K562 (cell line): ENCODE data around the gene MYO16. TPM values are rescaled to one million over a fixed set of nuclear protein-coding genes. Genes with fewer than 3 reads are reported as not detected.

Experiments used
- BMI1 ChIP-seq: fragments of 150-350 bp; IDR thresholded peaks from 2 replicates; pipeline ENCODE4 v1.6.1; 2014; ENCODE audit warnings: low read length
- CEBPZ ChIP-seq: fragments of 150-350 bp; IDR thresholded peaks from 2 replicates; pipeline ENCODE4 v1.6.1; 2014; ENCODE audit warnings: low read depth, mild to moderate bottlenecking, low read length, borderline replicate concordance
- HCFC1 ChIP-seq: IDR thresholded peaks from 2 replicates; pipeline ENCODE4 v1.6.1; 2012; ENCODE audit warnings: low read depth, low read length, improper control_type of control experiment
- HDAC6 ChIP-seq: IDR thresholded peaks from 2 replicates; pipeline ENCODE4 v1.6.1; 2012; ENCODE audit warnings: low read depth, mild to moderate bottlenecking, control low read depth, inconsistent platforms, low read length, moderate library complexity
- HMG20A ChIP-seq: fragments of 450-650 bp; formaldehyde crosslinking; conservative IDR thresholded peaks from 2 replicates; pipeline ENCODE4 v1.4.0; 2020; ENCODE audit warnings: mild to moderate bottlenecking, mixed read lengths
- ILK ChIP-seq: fragments of 450-650 bp; IDR thresholded peaks from 2 replicates; pipeline ENCODE4 v1.6.1; 2016; ENCODE audit warnings: missing genetic modification characterization, low read depth, mild to moderate bottlenecking, missing compliant biosample characterization, moderate library complexity, borderline replicate concordance
- MEF2D ChIP-seq: conservative IDR thresholded peaks from 2 replicates; pipeline ENCODE4 v1.6.1; 2016; ENCODE audit warnings: low read depth, missing genetic modification characterization, missing compliant biosample characterization
- MLLT1 ChIP-seq, 2 experiments: fragments of 450-650 bp; IDR thresholded peaks; 2 replicates each; pipeline ENCODE4 v1.6.1; 2016
- NR2F6 ChIP-seq: fragments of 450-650 bp; formaldehyde crosslinking; IDR thresholded peaks from 2 replicates; pipeline ENCODE4 v1.4.0; 2020; ENCODE audit warnings: mild to moderate bottlenecking
- POLR2AphosphoS5 ChIP-seq: IDR thresholded peaks from 2 replicates; pipeline ENCODE4 v1.6.1; 2011; ENCODE audit warnings: mild to moderate bottlenecking, low read depth, low read length, moderate library complexity; ENCODE audit not compliant: control insufficient read depth, insufficient read depth
- POLR3A ChIP-seq: IDR thresholded peaks from 2 replicates; pipeline ENCODE4 v1.6.1; 2011; ENCODE audit warnings: borderline replicate concordance, mild to moderate bottlenecking, moderate library complexity; ENCODE audit not compliant: insufficient read length, insufficient read depth; ENCODE audit errors: extremely low read depth
- RAD21 ChIP-seq, 2 experiments: fragments of 250-450 bp in 1 of 2; fragments of 450-650 bp in 1 of 2; sonication (Bioruptor Pico) in 1 of 2; formaldehyde crosslinking in 1 of 2; IDR thresholded peaks in 1 of 2; conservative IDR thresholded peaks in 1 of 2; 2 replicates each; pipeline versions ENCODE4 v1.4.0 to v1.8.0; 2020 to 2022; ENCODE audit warnings: mild to moderate bottlenecking in 2 of 2, moderate library complexity in 1 of 2
- RBM34 ChIP-seq: fragments of 200-400 bp; formaldehyde crosslinking; IDR thresholded peaks from 2 replicates; pipeline ENCODE4 v1.6.1; 2018; ENCODE audit warnings: low read length, borderline replicate concordance; ENCODE audit not compliant: insufficient read depth
- SMARCE1 ChIP-seq: fragments of 450-650 bp; IDR thresholded peaks from 2 replicates; pipeline ENCODE4 v1.7.1; 2016; ENCODE audit warnings: mild to moderate bottlenecking
- SUPT5H ChIP-seq: fragments of 450-650 bp; IDR thresholded peaks from 2 replicates; pipeline ENCODE4 v1.6.1; 2016
- ZFX ChIP-seq: sonication (generic); formaldehyde crosslinking; IDR thresholded peaks from 2 replicates; pipeline ENCODE4 v1.8.0; 2022; ENCODE audit warnings: mild to moderate bottlenecking, missing genetic modification reagents, moderate library complexity
- ZMIZ1 ChIP-seq, 2 experiments: fragments of 150-350 bp in 1 of 2; IDR thresholded peaks; 2 replicates each; pipeline ENCODE4 v1.6.1; 2012 to 2016; ENCODE audit warnings: low read depth in 2 of 2, low read length in 2 of 2, mild to moderate bottlenecking in 1 of 2, moderate library complexity in 1 of 2
- ZNF133 ChIP-seq: fragments of 250-450 bp; sonication (Bioruptor Pico); IDR thresholded peaks from 2 replicates; pipeline ENCODE4 v1.4.0; 2020; ENCODE audit warnings: mild to moderate bottlenecking
- ZNF586 ChIP-seq: fragments of 450-650 bp; formaldehyde crosslinking; conservative IDR thresholded peaks from 2 replicates; pipeline ENCODE4 v1.4.0; 2020; ENCODE audit warnings: mild to moderate bottlenecking, moderate library complexity
- ZNF766 ChIP-seq: fragments of 200-800 bp; sonication (Bioruptor generic); conservative IDR thresholded peaks from 2 replicates; pipeline ENCODE4 v1.6.1; 2016; ENCODE audit warnings: missing genetic modification characterization, missing compliant biosample characterization
- ZNF830 ChIP-seq: fragments of 250-450 bp; sonication (Bioruptor Pico); IDR thresholded peaks from 2 replicates; pipeline ENCODE4 v1.5.0; 2021; ENCODE audit warnings: mild to moderate bottlenecking
- polyA plus RNA-seq, 8 experiments: library from polyadenylated mRNA; depleted of rRNA in 4 of 8; stranded (reverse) in 5 of 8; unstranded in 3 of 8; fragments of >200 nt; fragmentation: Nextera tagmentation in 2 of 8; fragmentation: Illumina TruSeq in 1 of 8; extraction: Ambion mirVana in 2 of 8; extraction: Trizol in 1 of 8; gene quantifications; 2 replicates each; pipeline versions ENCODE4 v1.2.1 to v1.2.3, GENCODE V29; 2011 to 2014; ENCODE audit warnings: inconsistent platforms in 1 of 8, missing spikeins in 1 of 8
- total RNA-seq, 7 experiments: library from RNA; depleted of rRNA in 6 of 7; stranded (reverse); fragments of >200 nt in 6 of 7; fragmentation: Illumina TruSeq in 2 of 7; extraction: Trizol in 2 of 7; gene quantifications; 2 replicates each; pipeline versions ENCODE4 v1.2.1 to v1.2.3, GENCODE V29; 2011 to 2021; ENCODE audit warnings: low replicate concordance in 1 of 7

Gene MYO16
- total and polyA plus RNA-seq, 9 of the 15 experiments (the other 6 are each of a cell fraction or from before 2014, with no cell fraction given): 4.3 to 45.7 (median 12.1) TPM

GRCh38 chr13:108816375-108816774 is 187.0 kb downstream of the MYO16 start (continued):
- TF ChIP-seq MLLT1 (IDR thresholded peaks at IDR 0.05) (peak in 1 of 2 experiments; percentile 88; a peak in 1 of 4 replicates), CEBPZ (no peak), ZMIZ1 (IDR thresholded peaks at IDR 0.05; ENCODE audit: low read depth in 2 of 2, low read length in 2 of 2) (no peak), ZNF586 (CRISPR knock-in tag) (no peak), ZNF830 (no peak), BMI1 (no peak), SUPT5H (no peak), HDAC6 (no peak), RBM34 (no peak), POLR2AphosphoS5 (peak; percentile 59; the same call in 1 of the 2 replicates), HCFC1 (no peak), ILK (tag) (no peak), MEF2D (tag) (no peak), ZNF133 (CRISPR knock-in tag) (no peak), HMG20A (CRISPR knock-in tag) (no peak), ZNF766 (CRISPR knock-in tag) (no peak), SMARCE1 (0 out of 2 replicates have a peak, but pooled peaks have one; percentile 44), ZFX (CRISPR knock-in tag) (no peak), RAD21 (CRISPR knock-in tag; conservative IDR thresholded peaks at IDR 0.05 in 1 of 2, IDR thresholded peaks at IDR 0.05 in 1 of 2) (no peak), POLR3A (no peak), NR2F6 (no peak)
